ENCODE measurements around the gene KRTAP9-3. TPM values are rescaled to one million over a fixed set of nuclear protein-coding genes. Genes with fewer than 3 reads are reported as not detected.
"Not testable (repeated sequence)": the region's sequence is repeated elsewhere in the genome, so short reads cannot be mapped to it uniquely, and the experiment has no call there.

Gene KRTAP9-3
- total RNA-seq, 2 experiments from 2014 or later: not detected

DNA sequence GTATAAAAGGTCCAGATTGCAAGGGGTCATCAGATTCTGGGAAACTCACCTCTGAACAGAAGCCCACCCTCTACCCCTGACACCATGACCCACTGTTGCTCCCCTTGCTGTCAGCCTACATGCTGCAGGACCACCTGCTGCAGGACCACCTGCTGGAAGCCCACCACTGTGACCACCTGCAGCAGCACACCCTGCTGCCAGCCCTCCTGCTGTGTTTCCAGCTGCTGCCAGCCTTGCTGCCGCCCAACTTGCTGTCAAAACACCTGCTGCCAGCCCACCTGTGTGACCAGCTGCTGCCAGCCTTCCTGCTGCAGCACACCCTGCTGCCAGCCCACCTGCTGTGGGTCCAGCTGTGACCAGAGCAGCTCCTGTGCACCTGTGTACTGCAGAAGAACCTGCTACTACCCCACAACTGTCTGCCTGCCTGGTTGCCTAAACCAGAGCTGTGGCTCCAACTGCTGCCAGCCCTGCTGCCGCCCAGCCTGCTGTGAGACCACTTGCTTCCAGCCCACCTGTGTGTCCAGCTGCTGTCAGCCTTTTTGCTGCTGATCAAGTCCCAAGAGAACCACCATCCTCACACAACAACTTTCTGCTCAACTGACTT is 17.5 kb downstream of the KRTAP9-3 start, which contains the start of gene KRTAP9-4:
KRTAP9-4 (plus strand) TSS at position 51 of the 604 bp plus-strand sequence; CDS start at position 85, 34 bp downstream.
- H3K4me1 Mint-ChIP-seq (ENCODE audit: low read depth); H3K27me3 Mint-ChIP-seq; CTCF ChIA-PET; POLR2A ChIA-PET; H3K4me3 Mint-ChIP-seq; intact Hi-C loops (cut with micrococcal nuclease); H3K9me3 Mint-ChIP-seq; H3K27ac Mint-ChIP-seq; H3K36me3 Mint-ChIP-seq (ENCODE audit: low read depth); ATAC-seq; DNase-seq: not testable (repeated sequence)

DNA sequence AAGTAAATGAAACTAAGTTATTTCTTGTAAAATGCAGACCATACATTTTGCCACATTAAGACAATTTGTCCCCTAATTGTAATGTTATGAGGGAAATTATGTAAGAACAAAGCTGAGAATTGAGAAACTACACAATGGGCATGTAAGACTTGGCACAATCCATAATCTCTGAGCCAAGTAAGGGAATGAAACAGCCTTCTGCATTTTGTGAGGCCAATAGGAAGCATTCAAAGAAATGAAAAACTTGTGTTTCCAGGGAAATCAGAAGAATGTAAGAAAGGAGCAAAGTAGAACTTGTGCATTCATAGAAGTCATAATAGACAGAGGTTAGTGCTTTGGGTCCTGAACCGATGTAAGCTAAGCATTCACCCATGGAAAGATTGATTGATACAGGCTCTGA is 19.0 kb downstream of the KRTAP9-3 start:
- Mint-ChIP-seq H3K4me1 (ENCODE audit: low read depth) (peaks cover 2% of the 10 kb centered on the region), H3K36me3 (ENCODE audit: low read depth) (no peaks in the 10 kb centered on the region), H3K27me3 (no peaks in the 10 kb centered on the region), H3K27ac (no peak overlapping the region), H3K9me3 (no peaks in the 10 kb centered on the region), H3K4me3 (no peak overlapping the region)
- ChIA-PET POLR2A (no interaction called here), CTCF (interaction anchor here (1.4 kb wide), 1 partner anchor 412 kb away, joined by 3 read pairs; no protein-coding TSS in a partner anchor)
- DNase-seq (no peak), ATAC-seq (no peak)
- intact Hi-C loops (cut with micrococcal nuclease): no loop called here
- TF ChIP-seq, protein P1, sequence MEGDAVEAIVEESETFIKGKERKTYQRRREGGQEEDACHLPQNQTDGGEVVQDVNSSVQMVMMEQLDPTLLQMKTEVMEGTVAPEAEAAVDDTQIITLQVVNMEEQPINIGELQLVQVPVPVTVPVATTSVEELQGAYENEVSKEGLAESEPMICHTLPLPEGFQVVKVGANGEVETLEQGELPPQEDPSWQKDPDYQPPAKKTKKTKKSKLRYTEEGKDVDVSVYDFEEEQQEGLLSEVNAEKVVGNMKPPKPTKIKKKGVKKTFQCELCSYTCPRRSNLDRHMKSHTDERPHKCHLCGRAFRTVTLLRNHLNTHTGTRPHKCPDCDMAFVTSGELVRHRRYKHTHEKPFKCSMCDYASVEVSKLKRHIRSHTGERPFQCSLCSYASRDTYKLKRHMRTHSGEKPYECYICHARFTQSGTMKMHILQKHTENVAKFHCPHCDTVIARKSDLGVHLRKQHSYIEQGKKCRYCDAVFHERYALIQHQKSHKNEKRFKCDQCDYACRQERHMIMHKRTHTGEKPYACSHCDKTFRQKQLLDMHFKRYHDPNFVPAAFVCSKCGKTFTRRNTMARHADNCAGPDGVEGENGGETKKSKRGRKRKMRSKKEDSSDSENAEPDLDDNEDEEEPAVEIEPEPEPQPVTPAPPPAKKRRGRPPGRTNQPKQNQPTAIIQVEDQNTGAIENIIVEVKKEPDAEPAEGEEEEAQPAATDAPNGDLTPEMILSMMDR (IDR thresholded peaks at IDR 0.05): no peak

DNA sequence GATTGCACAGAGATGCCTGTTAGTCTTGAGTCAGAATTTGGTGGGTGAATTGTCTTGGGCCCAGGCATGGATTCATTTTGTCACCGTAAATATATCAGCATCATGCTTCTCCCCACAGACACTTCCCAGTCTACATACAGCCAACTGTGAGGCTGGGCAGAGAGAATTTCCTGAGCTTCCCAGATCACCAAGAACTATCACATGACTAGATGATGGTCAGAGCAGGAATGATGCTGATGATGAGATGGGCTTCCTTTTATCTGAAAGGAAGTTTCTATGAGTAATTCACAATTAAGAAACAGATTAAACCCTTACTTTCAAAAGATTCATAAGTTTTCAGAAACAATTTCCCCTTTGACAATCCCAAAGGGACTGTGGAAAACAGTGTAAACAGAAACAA is 22.6 kb downstream of the KRTAP9-3 start:
- DNase-seq (no peak), ATAC-seq (no peak)
- Mint-ChIP-seq H3K4me3 (no peak overlapping the region), H3K36me3 (ENCODE audit: low read depth) (no peaks in the 10 kb centered on the region), H3K9me3 (no peaks in the 10 kb centered on the region), H3K27me3 (peaks cover 10% of the 10 kb centered on the region), H3K4me1 (ENCODE audit: low read depth) (peaks cover 2% of the 10 kb centered on the region), H3K27ac (no peak overlapping the region)
- intact Hi-C loops (cut with micrococcal nuclease): no loop called here
- POLR2A ChIA-PET: no interaction called here
- CTCF ChIA-PET: no interaction called here
- TF ChIP-seq, protein P1 (IDR thresholded peaks at IDR 0.05): no peak

DNA sequence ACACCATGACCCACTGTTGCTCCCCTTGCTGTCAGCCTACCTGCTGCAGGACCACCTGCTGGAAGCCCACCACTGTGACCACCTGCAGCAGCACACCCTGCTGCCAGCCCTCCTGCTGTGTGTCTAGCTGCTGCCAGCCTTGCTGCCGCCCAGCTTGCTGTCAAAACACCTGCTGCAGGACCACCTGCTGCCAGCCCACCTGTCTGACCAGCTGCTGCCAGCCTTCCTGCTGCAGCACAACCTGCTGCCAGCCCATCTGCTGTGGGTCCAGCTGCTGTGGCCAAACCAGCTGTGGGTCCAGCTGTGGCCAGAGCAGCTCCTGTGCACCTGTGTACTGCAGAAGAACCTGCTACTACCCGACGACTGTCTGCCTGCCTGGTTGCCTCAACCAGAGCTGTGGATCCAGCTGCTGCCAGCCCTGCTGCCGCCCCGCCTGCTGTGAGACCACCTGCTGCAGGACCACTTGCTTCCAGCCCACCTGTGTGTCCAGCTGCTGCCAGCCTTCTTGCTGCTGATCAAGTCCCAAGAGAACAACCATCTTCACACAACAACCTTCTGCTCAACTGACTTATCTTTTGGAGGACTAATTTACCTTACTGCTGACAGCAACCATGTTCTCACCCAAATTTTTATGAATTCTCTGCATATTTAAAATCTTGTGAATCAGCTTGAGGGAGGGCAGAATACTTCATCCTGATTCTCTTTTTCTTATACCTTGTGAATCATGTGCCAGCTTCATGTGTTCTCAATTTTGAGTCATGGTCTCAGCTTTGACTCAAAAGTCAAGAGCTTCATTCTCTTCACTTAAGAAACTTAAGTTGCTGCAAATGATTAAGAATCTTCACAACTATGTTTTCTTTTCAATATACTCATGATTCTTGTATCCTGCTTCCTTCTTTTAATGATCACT is 23.4 kb downstream of the KRTAP9-3 start, which contains the start of gene KRTAP9-9:
KRTAP9-9 (plus strand) TSS at position 4 of the 910 bp plus-strand sequence.
- H3K4me3 Mint-ChIP-seq; ATAC-seq; intact Hi-C loops (cut with micrococcal nuclease); H3K9me3 Mint-ChIP-seq; DNase-seq; H3K36me3 Mint-ChIP-seq (ENCODE audit: low read depth); POLR2A ChIA-PET; H3K4me1 Mint-ChIP-seq (ENCODE audit: low read depth); H3K27ac Mint-ChIP-seq; H3K27me3 Mint-ChIP-seq: not testable (repeated sequence)
- CTCF ChIA-PET: interaction anchor here (1.0 kb wide), 1 partner anchor 74 kb away, joined by 3 read pairs; no protein-coding TSS in a partner anchor

DNA sequence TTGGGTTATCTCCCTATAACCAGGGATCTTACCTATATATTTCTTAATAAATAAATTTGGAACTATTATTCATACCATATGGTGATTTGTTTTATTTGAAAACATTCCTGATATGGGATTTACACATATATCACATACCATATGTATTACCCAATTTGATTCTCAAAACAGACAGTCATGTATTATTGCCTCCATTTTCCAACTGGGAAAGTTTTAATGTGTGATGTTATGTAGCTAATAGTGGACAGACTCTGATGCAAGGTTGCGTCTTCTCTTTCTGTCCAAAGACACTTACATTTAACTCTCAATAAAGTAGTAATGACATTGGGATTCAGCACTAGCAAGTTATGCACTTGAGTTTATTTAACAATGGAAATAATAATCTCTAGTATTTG is 24.0 kb downstream of the KRTAP9-3 start:
- Mint-ChIP-seq H3K27ac (no peak overlapping the region), H3K27me3 (peaks cover 10% of the 10 kb centered on the region), H3K9me3 (no peaks in the 10 kb centered on the region), H3K4me3 (no peak overlapping the region), H3K4me1 (ENCODE audit: low read depth) (peaks cover 5% of the 10 kb centered on the region), H3K36me3 (ENCODE audit: low read depth) (no peaks in the 10 kb centered on the region)
- POLR2A ChIA-PET: no interaction called here
- intact Hi-C loops (cut with micrococcal nuclease): no loop called here
- TF ChIP-seq, protein P1 (IDR thresholded peaks at IDR 0.05): no peak
- CTCF ChIA-PET: interaction anchor here (1.0 kb wide), 1 partner anchor 73 kb away, joined by 3 read pairs; no protein-coding TSS in a partner anchor
- DNase-seq: no peak
- no peak for ATAC-seq

DNA sequence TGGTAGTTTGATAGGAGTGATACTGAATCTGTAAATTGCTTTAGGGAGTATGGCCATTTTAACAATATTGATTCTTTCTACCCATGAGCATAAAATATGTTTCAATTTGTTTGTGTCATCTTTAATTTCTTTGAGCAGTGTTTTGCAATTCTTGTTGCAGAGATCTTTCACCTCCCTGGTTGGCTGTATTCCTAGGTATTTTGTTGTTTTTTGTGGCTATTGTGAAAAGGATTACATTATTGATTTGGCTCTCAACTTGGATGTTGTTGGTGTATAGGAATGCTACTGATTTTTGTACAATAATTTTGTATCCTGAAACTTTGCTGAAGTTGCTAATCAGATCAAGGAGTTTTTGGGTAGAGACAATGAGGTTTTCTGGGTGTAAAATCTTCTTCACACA is 26.2 kb downstream of the KRTAP9-3 start:
- peaks cover 5% of the 10 kb centered on the region for H3K4me1 Mint-ChIP-seq (ENCODE audit: low read depth)
- no peak overlapping the region for H3K4me3 Mint-ChIP-seq
- intact Hi-C loops (cut with micrococcal nuclease): no loop called here
- no peak overlapping the region for H3K27ac Mint-ChIP-seq
- CTCF ChIA-PET: no interaction called here
- TF ChIP-seq, protein P1 (IDR thresholded peaks at IDR 0.05): no peak
- H3K36me3 Mint-ChIP-seq (ENCODE audit: low read depth): no peaks in the 10 kb centered on the region
- ATAC-seq: no peak
- no peak for DNase-seq
- peaks cover 10% of the 10 kb centered on the region for H3K27me3 Mint-ChIP-seq
- POLR2A ChIA-PET: no interaction called here
- no peaks in the 10 kb centered on the region for H3K9me3 Mint-ChIP-seq

All from activated CD8-positive, alpha-beta T cell treated with anti-CD3 and anti-CD28 coated beads for 36 hours (primary cell).